Measurements from ENCODE around the gene RRP7A.
"Not testable (repeated sequence)": the region's sequence is repeated elsewhere in the genome, so short reads cannot be mapped to it uniquely, and the experiment has no call there.

The RRP7A gene

GRCh38 chr22:42500161-42500835, 19.3 kb downstream of the RRP7A start:
- no peak for TF ChIP-seq CTCF (IDR thresholded peaks at IDR 0.05; ENCODE audit: extremely low read depth, insufficient read depth, missing control alignments)
- peak; percentile 99 for DNase-seq (ENCODE audit: low spot score)
- in situ Hi-C loops (cut with MboI; ENCODE audit: low pct_unique_long_range_greater_than_20kb, low sequenced_read_pairs, unreplicated experiment): no loop called here

- in situ Hi-C loops (cut with MboI; ENCODE audit: low pct_unique_long_range_greater_than_20kb, low sequenced_read_pairs, unreplicated experiment); DNase-seq (ENCODE audit: low spot score): not testable (repeated sequence)
These were observed 19.8 kb downstream of the RRP7A start for GRCh38 chr22:42499773-42500160.

DNA sequence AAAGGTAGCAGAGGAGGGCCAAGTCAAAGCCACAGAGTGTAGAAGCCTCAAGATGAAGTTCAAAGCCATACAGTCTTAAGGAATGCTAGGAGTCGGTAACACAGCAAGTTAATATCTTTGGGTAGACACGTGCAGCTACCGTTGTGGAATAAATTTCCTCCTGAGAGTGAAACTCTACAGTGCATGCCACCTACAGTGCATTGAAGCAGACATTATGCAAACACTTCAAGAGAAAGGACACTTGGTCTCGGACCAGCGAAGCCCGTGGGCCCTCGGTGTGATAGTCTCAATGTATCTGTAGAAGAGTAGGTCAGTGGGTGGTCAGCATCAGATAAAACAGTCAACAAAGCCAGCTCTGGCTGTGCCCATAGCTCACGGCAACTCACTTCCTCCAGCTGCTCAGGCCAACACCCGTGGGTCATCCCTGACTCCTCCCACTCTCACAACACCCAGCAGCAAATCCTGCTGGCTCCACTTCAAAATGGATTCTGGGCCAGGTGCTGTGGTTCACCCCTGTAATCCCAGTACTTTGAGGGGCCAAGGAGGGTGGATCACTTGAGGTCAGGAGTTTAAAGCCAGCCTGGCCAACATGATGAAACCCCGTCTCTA, 24.0 kb downstream of the RRP7A start:
- in situ Hi-C loops (cut with MboI; ENCODE audit: low pct_unique_long_range_greater_than_20kb, low sequenced_read_pairs, unreplicated experiment); DNase-seq (ENCODE audit: low spot score): not testable (repeated sequence)

GRCh38 chr22:42493393-42493792, 26.2 kb downstream of the RRP7A start:
- in situ Hi-C loops (cut with MboI; ENCODE audit: low pct_unique_long_range_greater_than_20kb, low sequenced_read_pairs, unreplicated experiment): no loop called here
- DNase-seq (ENCODE audit: low spot score): no peak
- TF ChIP-seq CTCF (IDR thresholded peaks at IDR 0.05; ENCODE audit: extremely low read depth, insufficient read depth, missing control alignments): no peak

- no peak for DNase-seq (ENCODE audit: low spot score)
- no peak for TF ChIP-seq CTCF (IDR thresholded peaks at IDR 0.05; ENCODE audit: extremely low read depth, insufficient read depth, missing control alignments)
- in situ Hi-C loops (cut with MboI; ENCODE audit: low pct_unique_long_range_greater_than_20kb, low sequenced_read_pairs, unreplicated experiment): no loop called here
These were observed 27.3 kb downstream of the RRP7A start for GRCh38 chr22:42492323-42492690.

DNA sequence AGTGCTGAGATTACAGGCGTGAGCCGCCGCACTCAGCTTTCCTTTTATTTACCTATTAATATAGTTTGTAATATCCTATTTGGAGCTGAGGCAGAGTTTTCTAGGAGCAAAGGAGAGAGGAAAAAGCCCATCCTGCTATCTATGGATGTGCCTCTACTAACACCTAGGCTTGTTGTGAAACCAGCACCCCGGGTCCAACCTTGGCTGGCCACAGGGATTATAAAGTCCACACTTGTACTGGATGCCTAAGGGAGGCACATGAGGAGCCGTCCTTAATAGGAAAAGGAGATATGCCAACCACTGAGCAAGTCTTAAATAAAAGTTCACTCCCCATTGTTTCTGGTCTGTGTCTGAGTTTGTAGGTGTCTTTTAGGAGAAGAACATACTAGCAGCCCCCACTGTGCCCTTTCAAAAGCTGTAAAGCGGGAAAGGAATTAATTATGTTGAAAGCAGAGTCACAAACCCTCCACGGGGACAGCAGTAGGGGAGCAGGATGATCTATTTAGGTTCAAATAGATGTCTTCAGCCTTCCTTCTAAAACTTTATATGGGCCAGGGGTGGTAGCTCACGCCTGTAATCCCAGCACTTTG, 29.3 kb downstream of the RRP7A start:
- no peak for TF ChIP-seq CTCF (IDR thresholded peaks at IDR 0.05; ENCODE audit: extremely low read depth, insufficient read depth, missing control alignments)
- in situ Hi-C loops (cut with MboI; ENCODE audit: low pct_unique_long_range_greater_than_20kb, low sequenced_read_pairs, unreplicated experiment): no loop called here
- no peak for DNase-seq (ENCODE audit: low spot score)

DNA sequence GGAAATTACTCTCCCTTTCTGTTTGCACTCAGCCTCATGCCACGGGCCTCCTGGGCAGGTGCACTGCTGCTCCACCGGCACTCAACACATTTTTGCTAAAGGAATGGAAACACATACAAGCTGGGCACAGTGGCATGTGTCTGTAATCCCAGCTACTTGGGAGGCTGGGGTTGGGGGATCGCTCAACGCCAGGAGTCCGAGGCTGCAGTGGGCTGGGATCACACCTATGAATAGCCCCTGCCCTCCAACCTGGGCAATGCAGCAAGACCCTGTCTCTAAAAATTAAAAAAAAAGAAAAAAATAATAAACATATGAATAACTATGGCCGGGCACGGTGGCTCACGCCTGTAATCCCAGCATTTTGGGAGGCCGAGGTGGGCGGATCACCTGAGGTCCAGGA, 30.6 kb downstream of the RRP7A start:
- no peak for DNase-seq (ENCODE audit: low spot score)
- in situ Hi-C loops (cut with MboI; ENCODE audit: low pct_unique_long_range_greater_than_20kb, low sequenced_read_pairs, unreplicated experiment): no loop called here
- no peak for TF ChIP-seq CTCF (IDR thresholded peaks at IDR 0.05; ENCODE audit: extremely low read depth, insufficient read depth, missing control alignments)

All from GM13977 (cell line).